HT1080 (cell line): ENCODE measurements around the gene KLK6. TPM values are rescaled to one million over a fixed set of nuclear protein-coding genes. Genes with fewer than 3 reads are reported as not detected.

ENCODE experiments used
- DNase-seq: peaks from one replicate; pipeline ENCODE4 v3.0.0-alpha.2; 2015; ENCODE audit warnings: low read depth
- total RNA-seq: library from RNA; depleted of rRNA; stranded (reverse); fragments of >200 nt; shearing (Covaris generic); gene quantifications from 2 replicates; pipeline ENCODE4 v1.2.3, GENCODE V29; 2014

Gene KLK6
- total RNA-seq, 1 experiment from 2014 or later, result not detected

GRCh38 chr19:50959731-50960500 lies 9.5 kb downstream of the KLK6 start:
- peak; percentile 4 for DNase-seq

GRCh38 chr19:50957587-50957986 lies 11.8 kb downstream of the KLK6 start:
- no peak for DNase-seq

- DNase-seq, result no peak
These were observed 16.5 kb downstream of the KLK6 start, which contains the start of gene KLK5 for GRCh38 chr19:50952910-50953309. Gene KLK5, minus strand, starts transcription at chr19:50953038. Its CDS starts 381 bp downstream, at chr19:50952657.

- DNase-seq, result no peak
These were observed 19.5 kb downstream of the KLK6 start for GRCh38 chr19:50949861-50950260.

GRCh38 chr19:50947123-50947522 lies 22.3 kb downstream of the KLK6 start:
- no peak for DNase-seq

GRCh38 chr19:50944795-50945194 lies 24.6 kb downstream of the KLK6 start:
- no peak for DNase-seq

GRCh38 chr19:50943074-50943828 lies 26.1 kb downstream of the KLK6 start:
- no peak for DNase-seq

GRCh38 chr19:50939596-50939995 lies 29.8 kb downstream of the KLK6 start:
- DNase-seq, result no peak

GRCh38 chr19:50933640-50934039 lies 35.8 kb downstream of the KLK6 start:
- DNase-seq, result peak; percentile 30

- no peak for DNase-seq
These were observed 36.7 kb downstream of the KLK6 start for GRCh38 chr19:50932690-50933083.

GRCh38 chr19:50932018-50932689 lies 37.2 kb downstream of the KLK6 start:
- no peak for DNase-seq

- DNase-seq, result no peak
These were observed 38.4 kb downstream of the KLK6 start for GRCh38 chr19:50931023-50931422.

- no peak for DNase-seq
These were observed 40.6 kb downstream of the KLK6 start for GRCh38 chr19:50928831-50929230.

GRCh38 chr19:50926144-50926543 lies 43.2 kb downstream of the KLK6 start:
- DNase-seq, result no peak

- peak; percentile 11 for DNase-seq
These were observed 43.7 kb downstream of the KLK6 start for GRCh38 chr19:50925734-50926133.

GRCh38 chr19:50924586-50924985 lies 44.8 kb downstream of the KLK6 start:
- no peak for DNase-seq

- DNase-seq, result peak; percentile 62
These were observed 47.0 kb downstream of the KLK6 start for GRCh38 chr19:50922317-50922853.

GRCh38 chr19:50921426-50922316 lies 47.7 kb downstream of the KLK6 start:
- DNase-seq, result no peak

GRCh38 chr19:50916069-50916468 lies 53.3 kb downstream of the KLK6 start:
- no peak for DNase-seq
